ENCODE data around the gene SMCP.

DNA sequence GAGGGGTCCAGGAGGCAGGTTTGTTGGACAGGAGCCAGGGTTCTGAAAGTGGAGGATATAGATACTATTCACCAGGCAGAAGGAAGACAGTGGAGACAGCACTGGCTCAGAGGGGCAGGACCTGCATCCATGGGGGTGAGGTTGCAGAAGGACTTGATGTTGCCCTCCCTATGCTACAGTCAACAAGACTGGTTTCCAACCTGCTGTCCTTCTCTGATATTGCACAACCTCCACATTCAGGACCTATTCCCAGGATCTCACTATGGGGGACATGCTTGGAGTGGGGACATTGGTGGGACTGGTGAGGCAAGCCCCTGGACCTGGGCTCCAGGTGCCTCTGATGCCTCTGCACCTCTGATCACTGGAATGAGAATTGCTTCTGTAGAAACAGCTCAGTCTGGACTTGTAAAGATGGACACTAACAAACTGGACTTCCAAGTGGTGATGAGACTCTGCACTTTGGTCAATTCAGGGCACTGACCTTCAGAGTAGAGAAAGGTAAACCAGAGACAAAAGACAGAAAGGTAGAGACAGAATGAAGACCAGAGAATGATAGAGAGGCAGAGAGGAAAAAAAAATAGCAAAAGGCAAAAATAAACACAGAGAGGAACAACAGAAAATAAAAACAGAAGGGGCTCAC lies 1.6 kb downstream of the SMCP start:
- TF ChIP-seq, protein P1, sequence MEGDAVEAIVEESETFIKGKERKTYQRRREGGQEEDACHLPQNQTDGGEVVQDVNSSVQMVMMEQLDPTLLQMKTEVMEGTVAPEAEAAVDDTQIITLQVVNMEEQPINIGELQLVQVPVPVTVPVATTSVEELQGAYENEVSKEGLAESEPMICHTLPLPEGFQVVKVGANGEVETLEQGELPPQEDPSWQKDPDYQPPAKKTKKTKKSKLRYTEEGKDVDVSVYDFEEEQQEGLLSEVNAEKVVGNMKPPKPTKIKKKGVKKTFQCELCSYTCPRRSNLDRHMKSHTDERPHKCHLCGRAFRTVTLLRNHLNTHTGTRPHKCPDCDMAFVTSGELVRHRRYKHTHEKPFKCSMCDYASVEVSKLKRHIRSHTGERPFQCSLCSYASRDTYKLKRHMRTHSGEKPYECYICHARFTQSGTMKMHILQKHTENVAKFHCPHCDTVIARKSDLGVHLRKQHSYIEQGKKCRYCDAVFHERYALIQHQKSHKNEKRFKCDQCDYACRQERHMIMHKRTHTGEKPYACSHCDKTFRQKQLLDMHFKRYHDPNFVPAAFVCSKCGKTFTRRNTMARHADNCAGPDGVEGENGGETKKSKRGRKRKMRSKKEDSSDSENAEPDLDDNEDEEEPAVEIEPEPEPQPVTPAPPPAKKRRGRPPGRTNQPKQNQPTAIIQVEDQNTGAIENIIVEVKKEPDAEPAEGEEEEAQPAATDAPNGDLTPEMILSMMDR (IDR thresholded peaks at IDR 0.05), result no peak
- no peak for TF ChIP-seq POLR2A (IDR thresholded peaks at IDR 0.05)
